GM12878 (cell line): ENCODE measurements around the gene TLDC2. TPM values are rescaled to one million over a fixed set of nuclear protein-coding genes. Genes with fewer than 3 reads are reported as not detected.

Experiments
- ATAC-seq: fragments of 200-7000 bp; cut with Tn5 transposase; 3 replicates; pipeline ENCODE4 v1.9.1; 2020; ENCODE audit warnings: mild to moderate bottlenecking, moderate library complexity
- BruUV-seq: library from RNA; stranded (reverse); fragments of 400-500 nt; replicated peaks from 2 replicates; lab custom pipeline; 2021; lab: Mats Ljungman, UMichigan
- CTCF ChIA-PET: fragments of 300-600 bp; sonication (Branson Sonifier 250); formaldehyde crosslinking; extraction: SDS; loops from one replicate; lab custom pipeline; 2021; ENCODE audit warnings: inconsistent platforms; lab: Yijun Ruan, JAX
- POLR2A ChIA-PET: fragments of 350-600 bp; formaldehyde crosslinking; extraction: SDS; loops from one replicate; lab custom pipeline; 2021; ENCODE audit warnings: inconsistent platforms; lab: Charles Lee
- RAD21 ChIA-PET: fragments of 300-600 bp; sonication (Branson Sonifier 250); formaldehyde crosslinking; loops from one replicate; lab custom pipeline; 2023; ENCODE audit warnings: antibody characterized with exemption; ENCODE audit not compliant: unreplicated experiment; lab: Charles Lee
- SMC1A ChIA-PET: fragments of 300-600 bp; sonication (Branson Sonifier 250); formaldehyde crosslinking; loops from one replicate; lab custom pipeline; 2023; ENCODE audit not compliant: unreplicated experiment, uncharacterized antibody; lab: Charles Lee
- DNase-seq: peaks from one replicate; pipeline ENCODE4 v3.0.0-alpha.2; 2011; ENCODE audit warnings: low read depth, low spot score
- FAIRE-seq: peaks from 3 replicates; lab custom pipeline; 2011; peaks lifted over from hg19 to GRCh38; lab: Jason Lieb, UNC
- H2AFZ ChIP-seq: 2 replicates; pipeline ENCODE4 v1.6.0; 2011; ENCODE audit warnings: low read depth, low read length, control low read depth; ENCODE audit not compliant: control insufficient read depth
- H3K27ac ChIP-seq: 2 replicates; pipeline ENCODE4 v1.5.1; 2011; ENCODE audit warnings: control low read depth; ENCODE audit not compliant: control insufficient read depth, insufficient read depth
- H3K27me3 ChIP-seq, 2 experiments: replicated peaks in 1 of 2; 2 replicates each; pipeline versions ENCODE4 v1.6.0 to v1.6.1; 2011; ENCODE audit warnings: low read length in 1 of 2; ENCODE audit not compliant: control insufficient read depth in 2 of 2, insufficient read depth in 2 of 2
- H3K36me3 ChIP-seq, 2 experiments: 2 replicates each; pipeline ENCODE4 v1.5.1; 2011; ENCODE audit warnings: low read length in 1 of 2; ENCODE audit not compliant: control insufficient read depth in 2 of 2, insufficient read depth in 2 of 2
- H3K4me1 ChIP-seq: 2 replicates; pipeline ENCODE4 v1.6.1; 2011; ENCODE audit warnings: mild to moderate bottlenecking, low read length, moderate library complexity, mixed read lengths; ENCODE audit not compliant: control insufficient read depth, insufficient read depth
- H3K4me2 ChIP-seq: 2 replicates; pipeline ENCODE4 v1.6.0; 2011; ENCODE audit warnings: control low read depth; ENCODE audit not compliant: control insufficient read depth, insufficient read depth
- H3K4me3 ChIP-seq: fragments of 200-600 bp; sonication (generic); 2 replicates; pipeline ENCODE4 v1.5.1; 2016
- H3K79me2 ChIP-seq: 2 replicates; pipeline ENCODE4 v1.6.0; 2011; ENCODE audit warnings: low read length; ENCODE audit not compliant: control insufficient read depth, insufficient read depth
- H3K9ac ChIP-seq: 2 replicates; pipeline ENCODE4 v1.8.0; 2011; ENCODE audit warnings: low read length, control low read depth, mixed read lengths; ENCODE audit not compliant: control insufficient read depth, insufficient read depth
- H3K9me3 ChIP-seq: replicated peaks from 3 replicates; pipeline ENCODE4 v1.5.1; 2011; ENCODE audit warnings: mild to moderate bottlenecking, low read length; ENCODE audit not compliant: control insufficient read depth, insufficient read depth
- H4K20me1 ChIP-seq: 2 replicates; pipeline ENCODE4 v1.6.0; 2011; ENCODE audit not compliant: control insufficient read depth, insufficient read depth
- CEBPB ChIP-seq, 2 experiments: fragments of 150-350 bp in 1 of 2; IDR thresholded peaks; 2 replicates each; pipeline ENCODE4 v1.6.1; 2012 to 2014; ENCODE audit warnings: low read depth in 2 of 2, low read length in 2 of 2, borderline replicate concordance in 1 of 2, inconsistent platforms in 1 of 2
- CUX1 ChIP-seq: IDR thresholded peaks from 2 replicates; pipeline ENCODE4 v1.6.1; 2012; ENCODE audit warnings: improper control_type of control experiment, low read depth, low read length; ENCODE audit not compliant: insufficient replicate concordance
- E2F4 ChIP-seq: IDR thresholded peaks from 2 replicates; pipeline ENCODE4 v1.6.1; 2012; ENCODE audit warnings: low read depth, low read length, improper control_type of control experiment
- JUND ChIP-seq: IDR thresholded peaks from 2 replicates; pipeline ENCODE4 v1.6.1; 2012; ENCODE audit warnings: low read depth, mild to moderate bottlenecking, low read length, improper control_type of control experiment, moderate library complexity
- KAT2A ChIP-seq: conservative IDR thresholded peaks from 2 replicates; pipeline ENCODE4 v1.6.1; 2011; ENCODE audit warnings: low read depth, low read length; ENCODE audit not compliant: control insufficient read depth
- MYC ChIP-seq: IDR thresholded peaks from 2 replicates; pipeline ENCODE4 v1.6.1; 2011; ENCODE audit warnings: mild to moderate bottlenecking, low read length, moderate library complexity, inconsistent platforms; ENCODE audit not compliant: insufficient read depth, insufficient replicate concordance, insufficient read length, severe bottlenecking
- NFIC ChIP-seq: IDR thresholded peaks from 2 replicates; pipeline ENCODE4 v1.6.1; 2012; ENCODE audit warnings: low read depth, mild to moderate bottlenecking, inconsistent platforms, low read length, moderate library complexity
- NR2C2 ChIP-seq: IDR thresholded peaks from 2 replicates; pipeline ENCODE4 v1.6.1; 2011; ENCODE audit warnings: borderline replicate concordance, low read depth; ENCODE audit not compliant: control insufficient read depth, insufficient read length
- NR2F1 ChIP-seq: fragments of 450-650 bp; conservative IDR thresholded peaks from 2 replicates; pipeline ENCODE4 v1.6.1; 2017; ENCODE audit warnings: mild to moderate bottlenecking
- RAD21 ChIP-seq: IDR thresholded peaks from 2 replicates; pipeline ENCODE4 v1.6.1; 2011; ENCODE audit warnings: mild to moderate bottlenecking, low read depth, low read length, moderate library complexity; ENCODE audit not compliant: insufficient read depth
- RB1 ChIP-seq: fragments of 450-650 bp; formaldehyde crosslinking; IDR thresholded peaks from 2 replicates; pipeline ENCODE4 v1.6.1; 2017; ENCODE audit warnings: mild to moderate bottlenecking, borderline replicate concordance
- TCF12 ChIP-seq: IDR thresholded peaks from 2 replicates; pipeline ENCODE4 v1.6.1; 2011; ENCODE audit warnings: low read depth, mild to moderate bottlenecking, low read length
- ZSCAN29 ChIP-seq: fragments of 450-650 bp; IDR thresholded peaks from 2 replicates; pipeline ENCODE4 v1.6.1; 2017; ENCODE audit warnings: mild to moderate bottlenecking, moderate library complexity
- WGBS: methylation state at CpG from one replicate; pipeline ENCODE4 v1.1.6; 2016; ENCODE audit warnings: low lambda C conversion rate; ENCODE audit not compliant: insufficient replicate concordance, insufficient coverage; ENCODE audit errors: missing lambda C conversion rate; 5-methylcytosine and 5-hydroxymethylcytosine counted together
- in situ Hi-C: fragments of 300-500 bp; cut with MboI; formaldehyde crosslinking; loops from 9 replicates; pipeline ENCODE4 v1.14.3; 2018; ENCODE audit warnings: mixed read lengths
- intact Hi-C: fragments of 100-400 bp; cut with micrococcal nuclease; formaldehyde crosslinking; loops from one replicate; pipeline ENCODE4 v1.14.2; 2022; ENCODE audit not compliant: unreplicated experiment
- polyA plus RNA-seq, 11 experiments: library from polyadenylated mRNA; depleted of rRNA in 4 of 11; unstranded in 6 of 11; stranded (reverse) in 5 of 11; fragments of >200 nt; fragmentation: Nextera tagmentation in 4 of 11; fragmentation: Illumina TruSeq in 1 of 11; extraction: Ambion mirVana in 4 of 11; extraction: Trizol in 1 of 11; gene quantifications; 1 replicate in 1 of 11; 2 replicates in 10 of 11; pipeline versions ENCODE4 v1.2.1 to v1.2.3, GENCODE V29; 2011 to 2016; ENCODE audit warnings: inconsistent platforms in 2 of 11, missing spikeins in 2 of 11, low read depth in 1 of 11
- total RNA-seq, 4 experiments: library from RNA; depleted of rRNA in 3 of 4; stranded (reverse); fragments of >200 nt in 3 of 4; fragmentation: Illumina TruSeq in 1 of 4; extraction: Trizol in 1 of 4; gene quantifications; 2 replicates each; pipeline versions ENCODE4 v1.2.1 to v1.2.3, GENCODE V29; 2013 to 2021
- TF ChIP-seq, protein P1 (sequence below): fragments of 450-650 bp; IDR thresholded peaks from 2 replicates; pipeline ENCODE4 v1.6.1; 2014; ENCODE audit warnings: mild to moderate bottlenecking

TLDC2 gene
- total and polyA plus RNA-seq, 10 of the 15 experiments (the other 5 are each of a cell fraction or from before 2014, with no cell fraction given) = 0.05 to 0.41 (median 0.21) TPM

DNA sequence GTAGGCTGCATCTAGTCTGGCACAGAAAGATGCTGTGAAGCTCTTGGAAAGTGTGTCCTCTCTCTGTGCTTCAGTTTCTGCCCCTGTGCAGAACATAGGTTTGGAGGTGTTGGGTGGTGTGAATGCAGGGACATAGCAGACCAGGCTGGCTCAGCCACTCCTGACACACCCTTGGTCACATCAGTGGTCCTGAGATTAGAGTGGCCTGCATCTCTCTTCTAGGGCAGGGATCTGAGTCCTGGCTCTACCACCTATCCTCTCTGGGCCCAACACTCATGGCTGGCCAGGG is 10.1 kb upstream of the TLDC2 start (continued):
- TF ChIP-seq CEBPB (IDR thresholded peaks at IDR 0.05; ENCODE audit: borderline replicate concordance in 1 of 2, low read depth in 2 of 2, low read length in 2 of 2) = no peak
- TF ChIP-seq TCF12 = no peak
- TF ChIP-seq RAD21 = no peak
- no peak for TF ChIP-seq NFIC
- no peak for TF ChIP-seq E2F4

DNA sequence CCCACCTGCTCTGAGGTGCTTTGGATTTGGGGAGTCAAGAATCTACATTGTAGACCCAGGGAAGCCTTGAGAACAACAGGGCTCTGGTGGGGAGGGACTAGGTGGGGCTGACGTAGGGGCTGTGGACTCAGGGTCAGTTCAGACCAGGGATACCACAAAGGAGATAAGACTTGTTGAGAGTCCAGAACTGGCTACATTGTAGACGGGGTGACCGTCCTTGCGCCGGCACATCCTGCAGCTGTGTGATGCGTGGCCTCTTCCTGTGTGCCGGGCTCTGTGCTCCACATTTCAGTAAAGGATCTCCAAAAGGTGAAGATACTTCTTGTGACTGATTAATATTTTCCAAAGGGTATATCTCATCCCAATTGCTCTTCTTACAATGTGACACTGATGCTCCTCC is 9.8 kb upstream of the TLDC2 start:
- BruUV-seq = no TSS peak
- no peaks in the 10 kb centered on the region for H3K27me3 ChIP-seq
- no peaks in the 10 kb centered on the region for H3K9me3 ChIP-seq
- no peaks in the 10 kb centered on the region for H3K36me3 ChIP-seq
- no peak overlapping the region for H3K9ac ChIP-seq
- H3K4me2 ChIP-seq = no peak overlapping the region
- SMC1A ChIA-PET = interaction anchor here (0.8 to 13.5 kb wide), 9 partner anchors 17 to 272 kb away, joined by 3 to 105 read pairs (median 7); no protein-coding TSS in a partner anchor
- DNase-seq (no peak), ATAC-seq (no peak), FAIRE-seq (no peak)
- H2AFZ ChIP-seq = no peak overlapping the region
- intact Hi-C loops (loop anchor here (10.0 kb wide), 1 partner anchor 261 kb away; the partner anchor contains the start of gene RAB5IF), in situ Hi-C loops (no loop called here)
- 0 out of 2 replicates have a peak, but pooled peaks cover 3% of the 10 kb centered on the region for H4K20me1 ChIP-seq
- peaks cover 14% of the 10 kb centered on the region for H3K79me2 ChIP-seq
- H3K27ac ChIP-seq = no peak overlapping the region
- H3K4me1 ChIP-seq = peaks cover 29% of the 10 kb centered on the region
- POLR2A ChIA-PET = interaction anchor here (0.6 to 12.4 kb wide), 6 partner anchors 14 to 271 kb away, joined by 3 to 114 read pairs (median 4); no protein-coding TSS in a partner anchor
- CTCF ChIA-PET = interaction anchor here (0.6 to 25.3 kb wide), 8 partner anchors 17 to 145 kb away, joined by 3 to 349 read pairs (median 8); partner anchors contain the start of gene DSN1
- WGBS = 99% methylated on average over 7 of the region's 7 CpGs
- RAD21 ChIA-PET = interaction anchor here (1.0 to 2.6 kb wide), 6 partner anchors 16 to 58 kb away, joined by 4 to 18 read pairs (median 7); no protein-coding TSS in a partner anchor
- no peak overlapping the region for H3K4me3 ChIP-seq
- no peak for TF ChIP-seq NR2C2
- no peak for TF ChIP-seq JUND
- TF ChIP-seq ZSCAN29 = no peak
- TF ChIP-seq RB1 = no peak
- no peak for TF ChIP-seq KAT2A
- no peak for TF ChIP-seq NR2F1
- TF ChIP-seq CUX1 = no peak
- TF ChIP-seq, protein P1, sequence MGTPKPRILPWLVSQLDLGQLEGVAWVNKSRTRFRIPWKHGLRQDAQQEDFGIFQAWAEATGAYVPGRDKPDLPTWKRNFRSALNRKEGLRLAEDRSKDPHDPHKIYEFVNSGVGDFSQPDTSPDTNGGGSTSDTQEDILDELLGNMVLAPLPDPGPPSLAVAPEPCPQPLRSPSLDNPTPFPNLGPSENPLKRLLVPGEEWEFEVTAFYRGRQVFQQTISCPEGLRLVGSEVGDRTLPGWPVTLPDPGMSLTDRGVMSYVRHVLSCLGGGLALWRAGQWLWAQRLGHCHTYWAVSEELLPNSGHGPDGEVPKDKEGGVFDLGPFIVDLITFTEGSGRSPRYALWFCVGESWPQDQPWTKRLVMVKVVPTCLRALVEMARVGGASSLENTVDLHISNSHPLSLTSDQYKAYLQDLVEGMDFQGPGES = no peak
- TF ChIP-seq MYC = no peak
